AG09319 (cell line): ENCODE measurements around the gene SLC26A8.

Experiments
- DNase-seq: peaks from one replicate; pipeline ENCODE4 v3.0.0-alpha.2; 2010; ENCODE audit warnings: low read depth; ENCODE audit errors: extremely low read depth
- TF ChIP-seq, protein P1 (sequence below): IDR thresholded peaks from 2 replicates; pipeline ENCODE4 v1.5.1; 2011; ENCODE audit warnings: low read depth, mild to moderate bottlenecking, inconsistent platforms, low read length, moderate library complexity

The SLC26A8 gene

GRCh38 chr6:36027501-36028087 is 3.2 kb upstream of the SLC26A8 start, which contains the start of gene MAPK14:
TSS of gene MAPK14 (plus strand) at chr6:36027808. CDS start at chr6:36028158, 350 bp downstream.
- TF ChIP-seq, protein P1, sequence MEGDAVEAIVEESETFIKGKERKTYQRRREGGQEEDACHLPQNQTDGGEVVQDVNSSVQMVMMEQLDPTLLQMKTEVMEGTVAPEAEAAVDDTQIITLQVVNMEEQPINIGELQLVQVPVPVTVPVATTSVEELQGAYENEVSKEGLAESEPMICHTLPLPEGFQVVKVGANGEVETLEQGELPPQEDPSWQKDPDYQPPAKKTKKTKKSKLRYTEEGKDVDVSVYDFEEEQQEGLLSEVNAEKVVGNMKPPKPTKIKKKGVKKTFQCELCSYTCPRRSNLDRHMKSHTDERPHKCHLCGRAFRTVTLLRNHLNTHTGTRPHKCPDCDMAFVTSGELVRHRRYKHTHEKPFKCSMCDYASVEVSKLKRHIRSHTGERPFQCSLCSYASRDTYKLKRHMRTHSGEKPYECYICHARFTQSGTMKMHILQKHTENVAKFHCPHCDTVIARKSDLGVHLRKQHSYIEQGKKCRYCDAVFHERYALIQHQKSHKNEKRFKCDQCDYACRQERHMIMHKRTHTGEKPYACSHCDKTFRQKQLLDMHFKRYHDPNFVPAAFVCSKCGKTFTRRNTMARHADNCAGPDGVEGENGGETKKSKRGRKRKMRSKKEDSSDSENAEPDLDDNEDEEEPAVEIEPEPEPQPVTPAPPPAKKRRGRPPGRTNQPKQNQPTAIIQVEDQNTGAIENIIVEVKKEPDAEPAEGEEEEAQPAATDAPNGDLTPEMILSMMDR, result peak; percentile 88
- DNase-seq, result peak; percentile 99

DNA sequence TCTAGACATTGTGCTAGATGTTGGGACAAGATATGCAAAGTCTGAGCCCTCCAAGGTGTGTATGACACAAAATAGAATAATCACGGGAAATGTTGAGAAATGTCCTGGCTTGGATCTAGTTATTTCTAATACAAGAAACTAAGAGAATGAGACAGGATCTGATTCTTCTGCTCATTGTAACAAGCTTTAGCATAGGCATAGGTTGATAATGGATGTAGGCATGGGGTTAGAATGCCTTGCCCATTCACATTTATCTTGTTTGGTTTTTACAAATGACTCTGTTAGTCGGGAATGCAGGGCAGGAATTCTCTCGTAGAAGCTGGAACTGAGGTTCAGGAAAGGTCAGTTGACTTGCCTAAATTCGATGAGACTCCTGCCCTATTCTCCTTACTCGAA is 1.5 kb upstream of the SLC26A8 start:
- TF ChIP-seq, protein P1, result no peak
- no peak for DNase-seq

- TF ChIP-seq, protein P1, result no peak
- no peak for DNase-seq
Measured at GRCh38 chr6:36025260-36025931, 955 bp upstream of the SLC26A8 start.

DNA sequence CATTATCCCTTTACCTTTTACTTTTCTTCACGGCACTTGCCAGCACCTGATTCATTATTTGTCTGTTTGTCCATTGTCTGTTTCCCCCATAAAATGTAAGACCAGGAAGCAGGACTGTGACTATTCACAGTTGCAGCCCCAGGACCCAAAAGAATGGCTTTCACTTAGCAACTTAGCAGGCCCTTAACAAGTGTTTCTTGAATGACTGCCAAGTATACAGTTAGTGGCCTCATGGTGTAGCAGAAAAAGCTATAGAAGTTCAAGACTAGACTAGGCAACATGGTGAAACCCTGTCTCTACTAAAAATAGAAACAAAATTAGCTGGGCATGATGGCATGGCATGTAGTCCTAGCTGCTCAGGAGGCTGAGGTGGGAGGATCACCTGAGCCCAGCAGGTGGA is 4.3 kb downstream of the SLC26A8 start:
- TF ChIP-seq, protein P1, result no peak
- DNase-seq, result no peak

GRCh38 chr6:36019167-36019566 is 5.3 kb downstream of the SLC26A8 start:
- no peak for DNase-seq
- TF ChIP-seq, protein P1, result no peak

- DNase-seq, result no peak
- TF ChIP-seq, protein P1, result no peak
Measured at GRCh38 chr6:36018339-36018738, 6.1 kb downstream of the SLC26A8 start.

DNA sequence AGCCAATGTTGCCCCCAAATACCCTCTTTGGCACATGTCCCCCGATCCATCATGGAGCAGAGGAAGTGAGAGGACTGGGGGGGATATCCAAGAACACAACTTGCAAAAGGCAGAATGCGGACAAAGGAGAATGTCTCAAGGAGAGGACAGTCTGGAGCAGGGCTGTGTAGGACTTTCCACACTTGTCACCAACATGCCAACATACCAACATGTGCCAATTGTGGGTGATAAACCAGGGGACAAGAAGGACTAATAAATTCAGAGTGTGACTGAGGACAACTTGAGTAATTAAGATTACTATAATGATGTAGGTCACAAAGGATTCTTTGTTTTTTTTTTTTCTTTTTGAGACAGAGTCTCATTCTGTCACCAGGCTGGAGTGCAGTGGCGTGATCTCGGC is 8.8 kb downstream of the SLC26A8 start:
- TF ChIP-seq, protein P1, result no peak
- no peak for DNase-seq
